HPDE6-E6E7 (cell line): Measurements from ENCODE around the gene REG1A.

Experiments used
- DNase-seq: peaks from one replicate; pipeline ENCODE4 v3.0.0; 2011; ENCODE audit warnings: missing footprints; ENCODE audit errors: extremely low spot score

The REG1A gene

GRCh38 chr2:79125721-79125985, 5.4 kb downstream of the REG1A start:
- DNase-seq: no peak

- DNase-seq: no peak
Measured at GRCh38 chr2:79128406-79128805, 8.1 kb downstream of the REG1A start.

DNA sequence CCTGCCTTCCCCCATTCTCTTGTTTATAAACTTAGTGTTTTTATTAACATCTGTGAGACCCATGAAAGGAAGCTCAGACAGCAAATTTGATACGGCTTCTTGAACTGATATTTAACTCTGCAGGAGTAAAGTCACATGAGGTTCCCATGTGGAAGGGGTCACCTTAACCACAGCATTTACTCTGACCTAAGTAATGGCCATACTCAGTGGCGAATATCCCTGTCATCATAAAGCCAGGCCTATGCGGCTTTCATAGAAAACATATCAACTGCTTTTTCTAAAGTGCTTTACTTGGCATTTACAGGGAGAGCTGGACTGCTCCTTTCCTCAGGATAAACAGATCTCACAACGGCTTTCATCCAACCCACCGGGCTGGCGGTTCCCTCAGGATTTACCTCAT, 9.0 kb downstream of the REG1A start:
- DNase-seq: no peak

GRCh38 chr2:79129804-79130203, 9.5 kb downstream of the REG1A start:
- DNase-seq: no peak

DNA sequence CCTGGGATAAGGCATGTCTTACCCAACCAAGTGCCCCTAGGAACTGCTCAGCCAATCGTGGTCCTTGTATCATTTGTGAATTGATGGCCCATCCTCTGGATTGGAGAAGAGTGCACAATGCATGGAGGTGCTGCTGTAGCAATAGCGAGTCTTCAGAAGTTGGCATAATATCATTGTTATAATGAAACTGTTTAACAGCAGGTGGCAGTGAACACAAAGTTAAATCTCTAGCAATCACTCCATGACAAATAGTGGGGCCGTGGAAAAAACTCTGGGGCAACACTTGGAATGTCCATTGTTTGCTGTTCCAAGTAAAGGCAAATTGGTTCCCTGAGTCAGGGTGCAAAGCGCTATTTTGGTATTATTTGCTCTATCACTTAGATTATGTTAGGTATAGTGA, 11.4 kb downstream of the REG1A start:
- DNase-seq: no peak

DNA sequence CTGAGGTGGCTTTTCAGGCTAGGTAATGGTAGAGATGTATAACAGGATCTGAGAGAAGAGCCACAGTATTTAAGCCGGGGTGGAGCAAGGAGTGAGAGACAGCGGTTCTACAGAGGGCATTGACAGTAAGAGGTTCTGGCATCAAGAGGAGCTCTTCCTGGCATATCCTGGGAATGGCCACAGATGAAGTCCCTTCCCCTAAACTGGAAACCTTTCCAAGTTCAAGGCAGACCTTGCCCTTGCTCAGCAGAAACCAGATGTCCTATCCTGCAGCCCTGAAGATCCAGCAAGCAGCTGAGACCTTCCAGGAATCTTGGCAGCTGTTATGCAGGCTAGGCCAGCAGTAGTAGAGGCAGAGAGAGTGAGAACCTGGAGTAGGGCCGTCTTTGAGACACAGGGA, 18.1 kb downstream of the REG1A start:
- DNase-seq: no peak

- no peak for DNase-seq
Measured at GRCh38 chr2:79139423-79139822, 19.1 kb downstream of the REG1A start.

DNA sequence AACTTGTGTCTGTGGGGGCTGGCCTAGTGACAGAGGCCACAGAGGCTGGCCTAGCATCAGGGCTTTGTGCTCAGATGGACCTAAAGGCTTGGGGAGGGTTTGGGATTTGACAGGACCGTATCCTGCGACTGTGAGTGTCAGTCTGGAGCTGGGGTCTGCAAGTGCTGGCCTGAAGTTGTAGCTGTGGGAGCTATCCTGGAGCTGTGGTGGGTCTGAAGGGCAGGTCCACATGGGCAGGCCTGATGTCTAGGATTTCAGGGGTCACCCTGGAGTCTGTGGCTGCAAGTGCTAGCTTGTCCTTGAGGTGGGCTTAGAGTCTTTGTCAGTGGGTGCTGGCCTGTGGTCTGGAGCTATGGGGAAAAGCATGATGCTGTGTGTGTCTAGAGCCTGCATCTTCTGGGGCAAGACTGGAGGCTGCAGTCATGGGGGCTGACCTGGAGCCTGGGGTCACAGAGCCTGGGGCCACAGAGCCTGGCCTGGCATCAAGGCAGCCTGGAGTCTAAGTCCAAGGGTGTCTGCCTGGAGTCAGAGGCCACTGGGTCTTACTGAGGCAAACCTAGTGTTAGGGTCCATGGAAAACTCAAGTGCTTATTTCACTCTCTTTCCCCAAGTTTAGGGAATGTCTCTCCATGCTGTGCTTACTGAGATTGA, 35.7 kb downstream of the REG1A start:
- no peak for DNase-seq

DNA sequence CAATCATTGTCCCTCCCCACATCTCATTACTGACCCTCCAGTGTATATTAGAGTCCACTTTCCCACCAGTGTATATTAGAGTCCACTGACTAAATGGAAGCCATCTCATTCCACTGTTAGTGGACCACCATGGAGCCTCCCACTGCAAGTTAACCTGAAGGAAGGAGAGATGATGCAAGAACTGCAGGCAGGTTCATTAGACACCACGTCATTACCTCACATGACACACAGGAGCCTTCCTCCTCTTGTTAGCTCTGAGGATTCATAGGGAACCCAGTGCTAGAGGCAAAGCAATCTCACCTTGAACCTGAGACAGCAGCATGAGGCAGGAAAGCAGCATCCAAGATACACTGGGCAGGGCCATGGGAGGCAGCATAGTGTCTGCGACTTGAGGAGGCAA, 38.7 kb downstream of the REG1A start:
- DNase-seq: no peak

- no peak for DNase-seq
Measured at GRCh38 chr2:79159653-79160052, 39.4 kb downstream of the REG1A start, which contains the start of gene REG3A. TSS of gene REG3A (minus strand) at chr2:79159753. CDS start at chr2:79159405, 348 bp downstream.

GRCh38 chr2:79162132-79162531, 41.8 kb downstream of the REG1A start:
- DNase-seq: no peak

DNA sequence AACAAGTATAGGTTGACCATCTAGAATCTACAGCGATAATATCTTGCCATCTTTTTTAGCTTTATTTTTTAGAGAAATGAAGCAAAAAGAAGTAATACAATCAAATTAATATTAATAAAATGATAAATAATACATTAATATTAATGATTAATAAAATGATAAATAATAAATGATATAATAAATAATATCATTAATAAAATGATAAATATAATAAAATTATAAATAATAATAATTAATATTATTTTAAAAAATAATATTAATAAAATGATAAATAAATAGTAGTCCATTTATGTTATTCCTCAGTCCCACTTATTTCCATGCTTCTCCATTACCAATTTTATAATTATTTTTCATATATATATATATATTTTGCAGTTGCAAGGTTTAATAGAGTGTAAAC, 42.5 kb downstream of the REG1A start:
- no peak for DNase-seq

- no peak for DNase-seq
Measured at GRCh38 chr2:79171348-79171958, 51.2 kb downstream of the REG1A start.
